Retinal pigment epithelial cell (primary cell): ENCODE measurements around the gene B4GALT2.

Source experiments
- DNase-seq: peaks from one replicate; pipeline ENCODE4 v3.0.0-alpha.2; 2010; ENCODE audit warnings: low read depth
- H3K4me3 ChIP-seq: 2 replicates; pipeline ENCODE4 v1.5.1; 2011; ENCODE audit warnings: mild to moderate bottlenecking, low read length, control low read depth, moderate library complexity
- CTCF ChIP-seq: conservative IDR thresholded peaks from 2 replicates; pipeline ENCODE4 v1.5.1; 2011; ENCODE audit warnings: low read depth, low read length, control low read depth, inconsistent platforms

The B4GALT2 gene

GRCh38 chr1:43970911-43971310 is 8.1 kb upstream of the B4GALT2 start:
- TF ChIP-seq CTCF: no peak

DNA sequence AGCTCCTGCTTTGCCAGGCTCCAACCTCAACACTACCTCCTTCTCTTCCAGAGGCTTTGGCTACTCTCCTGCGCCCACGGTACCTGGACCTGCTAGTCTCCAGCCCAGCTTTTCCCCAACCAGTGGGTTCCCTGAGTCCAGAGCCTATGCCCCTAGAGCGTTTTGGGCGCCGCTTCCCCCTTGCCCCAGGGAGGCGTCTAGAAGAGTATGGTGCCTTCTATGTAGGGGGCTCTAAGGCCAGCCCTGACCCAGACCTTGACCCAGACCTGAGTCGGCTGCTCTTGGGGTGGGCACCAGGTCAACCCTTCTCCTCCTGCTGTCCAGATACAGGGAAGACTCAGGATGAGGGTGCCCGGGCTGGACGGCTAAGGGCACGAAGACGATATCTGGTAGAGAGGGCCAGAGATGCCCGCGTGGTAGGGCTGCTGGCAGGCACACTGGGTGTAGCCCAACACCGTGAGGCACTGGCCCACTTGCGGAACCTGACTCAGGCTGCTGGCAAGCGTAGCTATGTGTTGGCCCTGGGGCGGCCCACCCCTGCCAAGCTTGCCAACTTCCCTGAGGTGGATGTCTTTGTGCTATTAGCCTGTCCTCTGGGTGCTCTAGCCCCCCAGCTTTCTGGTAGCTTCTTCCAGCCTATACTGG is 7.6 kb upstream of the B4GALT2 start:
- TF ChIP-seq CTCF: no peak
- DNase-seq: no peak
- H3K4me3 ChIP-seq: no peak overlapping the region

More at GRCh38 chr1:43970911-43971310, 8.1 kb upstream of the B4GALT2 start:
- no peak overlapping the region for H3K4me3 ChIP-seq
- DNase-seq: no peak

GRCh38 chr1:43973981-43974442 is 5.0 kb upstream of the B4GALT2 start:
- peak overlapping the region; percentile 84 for H3K4me3 ChIP-seq
- no peak for DNase-seq
- TF ChIP-seq CTCF: no peak

- peak within 1 kb of the TSS; percentile 84 for H3K4me3 ChIP-seq
- DNase-seq: peak; percentile 68
- no peak for TF ChIP-seq CTCF
Observed at GRCh38 chr1:43974443-43975248, 4.4 kb upstream of the B4GALT2 start, which contains the start of gene ATP6V0B. Gene ATP6V0B, plus strand, starts transcription at chr1:43974960. Its CDS starts 81 bp downstream, at chr1:43975041.

GRCh38 chr1:43975249-43975961 is 3.6 kb upstream of the B4GALT2 start:
- peak overlapping the region; percentile 84 for H3K4me3 ChIP-seq
- no peak for TF ChIP-seq CTCF
- no peak for DNase-seq

DNA sequence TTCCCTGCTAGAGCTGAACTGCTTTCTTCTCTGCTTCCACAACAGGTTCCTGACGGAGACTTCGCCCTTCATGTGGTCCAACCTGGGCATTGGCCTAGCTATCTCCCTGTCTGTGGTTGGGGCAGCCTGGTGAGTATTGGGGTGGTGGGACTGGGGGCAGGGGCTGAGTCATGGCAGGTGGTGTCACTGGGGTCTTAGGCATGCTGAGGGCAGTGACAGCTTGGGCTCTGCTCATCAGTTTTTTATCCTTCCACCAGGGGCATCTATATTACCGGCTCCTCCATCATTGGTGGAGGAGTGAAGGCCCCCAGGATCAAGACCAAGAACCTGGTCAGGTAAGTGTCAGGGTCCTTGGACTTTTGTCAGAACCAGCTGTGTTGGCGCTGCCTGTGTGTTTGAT is 3.0 kb upstream of the B4GALT2 start:
- DNase-seq: no peak
- peak overlapping the region; percentile 84 for H3K4me3 ChIP-seq
- no peak for TF ChIP-seq CTCF
